ENCODE data around the gene MRFAP1L1.
A peak's percentile ranks its signal among the peaks of the same experiment; 100 is the strongest.

Gene MRFAP1L1

GRCh38 chr4:6658597-6659075 is 51.0 kb downstream of the MRFAP1L1 start:
- Histone ChIP-seq H3K36me3 (replicated peaks; ENCODE audit: low read depth, low read length) (no peaks in the 10 kb centered on the region), H3K4me2 (ENCODE audit: low read length) (peak overlapping the region; percentile 12; the same call in 1 of the 2 replicates), H3K4me3 (ENCODE audit: low read length) (no peak overlapping the region), H3K27ac (ENCODE audit: low read length) (no peak overlapping the region), H3K27me3 (ENCODE audit: low read depth, low read length) (peaks cover 4% of the 10 kb centered on the region; the same call in 1 of the 2 replicates), H4K20me1 (ENCODE audit: insufficient read depth, low read length) (no peaks in the 10 kb centered on the region), H3K79me2 (ENCODE audit: low read length) (no peaks in the 10 kb centered on the region), H3K9ac (ENCODE audit: low read length) (no peak overlapping the region), H3K4me1 (ENCODE audit: low read length) (no peaks in the 10 kb centered on the region), H3K9me3 (ENCODE audit: insufficient read depth, low read length) (no peaks in the 10 kb centered on the region), H2AFZ (ENCODE audit: low read depth, low read length) (no peak overlapping the region)
- no peak for TF ChIP-seq CTCF (IDR thresholded peaks at IDR 0.05; ENCODE audit: low read depth, low read length)
- TF ChIP-seq EZH2phosphoT487 (IDR thresholded peaks at IDR 0.05; ENCODE audit: low read depth), result no peak

- Histone ChIP-seq H3K36me3 (replicated peaks; ENCODE audit: low read depth, low read length) (no peaks in the 10 kb centered on the region), H3K27me3 (ENCODE audit: low read depth, low read length) (peaks cover 4% of the 10 kb centered on the region; the same call in 1 of the 2 replicates), H3K4me1 (ENCODE audit: low read length) (no peaks in the 10 kb centered on the region), H3K79me2 (ENCODE audit: low read length) (no peaks in the 10 kb centered on the region), H3K4me3 (ENCODE audit: low read length) (no peak overlapping the region), H3K9ac (ENCODE audit: low read length) (no peak overlapping the region), H2AFZ (ENCODE audit: low read depth, low read length) (no peak overlapping the region), H3K9me3 (ENCODE audit: insufficient read depth, low read length) (no peaks in the 10 kb centered on the region), H3K27ac (ENCODE audit: low read length) (no peak overlapping the region), H3K4me2 (ENCODE audit: low read length) (no peak overlapping the region), H4K20me1 (ENCODE audit: insufficient read depth, low read length) (no peaks in the 10 kb centered on the region)
- TF ChIP-seq EZH2phosphoT487 (IDR thresholded peaks at IDR 0.05; ENCODE audit: low read depth), result no peak
- no peak for TF ChIP-seq CTCF (IDR thresholded peaks at IDR 0.05; ENCODE audit: low read depth, low read length)
Observed at GRCh38 chr4:6658209-6658595, 51.5 kb downstream of the MRFAP1L1 start.

Data from OCI-LY3 (cell line).